ENCODE measurements around the gene LDB3.

The LDB3 gene

GRCh38 chr10:86684331-86685097, 16.2 kb downstream of the LDB3 start:
- DNase-seq (ENCODE audit: low spot score): peak; percentile 59

- no peak for DNase-seq (ENCODE audit: low spot score)
Observed at GRCh38 chr10:86685416-86685815, 17.1 kb downstream of the LDB3 start.

- DNase-seq (ENCODE audit: low spot score): no peak
Observed at GRCh38 chr10:86685893-86686632, 17.8 kb downstream of the LDB3 start.

GRCh38 chr10:86686972-86687371, 18.7 kb downstream of the LDB3 start:
- DNase-seq (ENCODE audit: low spot score): no peak

- no peak for DNase-seq (ENCODE audit: low spot score)
Observed at GRCh38 chr10:86687750-86688149, 19.4 kb downstream of the LDB3 start.

GRCh38 chr10:86688398-86688921, 20.1 kb downstream of the LDB3 start:
- peak; percentile 72 for DNase-seq (ENCODE audit: low spot score)

GRCh38 chr10:86689146-86689545, 20.8 kb downstream of the LDB3 start:
- no peak for DNase-seq (ENCODE audit: low spot score)

- no peak for DNase-seq (ENCODE audit: low spot score)
Observed at GRCh38 chr10:86690231-86690630, 21.9 kb downstream of the LDB3 start.

GRCh38 chr10:86690657-86691084, 22.4 kb downstream of the LDB3 start:
- no peak for DNase-seq (ENCODE audit: low spot score)

GRCh38 chr10:86691333-86692022, 23.2 kb downstream of the LDB3 start:
- no peak for DNase-seq (ENCODE audit: low spot score)

GRCh38 chr10:86692023-86692514, 23.8 kb downstream of the LDB3 start:
- DNase-seq (ENCODE audit: low spot score): no peak

GRCh38 chr10:86692664-86693063, 24.4 kb downstream of the LDB3 start:
- no peak for DNase-seq (ENCODE audit: low spot score)

- DNase-seq (ENCODE audit: low spot score): no peak
Observed at GRCh38 chr10:86693275-86693674, 25.0 kb downstream of the LDB3 start.

GRCh38 chr10:86693721-86694369, 25.5 kb downstream of the LDB3 start:
- DNase-seq (ENCODE audit: low spot score): peak; percentile 57

- DNase-seq (ENCODE audit: low spot score): no peak
Observed at GRCh38 chr10:86698207-86698940, 30.1 kb downstream of the LDB3 start.

- DNase-seq (ENCODE audit: low spot score): no peak
Observed at GRCh38 chr10:86699125-86699524, 30.8 kb downstream of the LDB3 start.

- DNase-seq (ENCODE audit: low spot score): no peak
Observed at GRCh38 chr10:86699541-86699940, 31.2 kb downstream of the LDB3 start.

GRCh38 chr10:86699991-86700840, 31.9 kb downstream of the LDB3 start:
- no peak for DNase-seq (ENCODE audit: low spot score)

- DNase-seq (ENCODE audit: low spot score): no peak
Observed at GRCh38 chr10:86700851-86701617, 32.7 kb downstream of the LDB3 start.

Measured in SK-N-DZ (cell line).